ENCODE data around the gene FOXK2.

The FOXK2 gene

DNA sequence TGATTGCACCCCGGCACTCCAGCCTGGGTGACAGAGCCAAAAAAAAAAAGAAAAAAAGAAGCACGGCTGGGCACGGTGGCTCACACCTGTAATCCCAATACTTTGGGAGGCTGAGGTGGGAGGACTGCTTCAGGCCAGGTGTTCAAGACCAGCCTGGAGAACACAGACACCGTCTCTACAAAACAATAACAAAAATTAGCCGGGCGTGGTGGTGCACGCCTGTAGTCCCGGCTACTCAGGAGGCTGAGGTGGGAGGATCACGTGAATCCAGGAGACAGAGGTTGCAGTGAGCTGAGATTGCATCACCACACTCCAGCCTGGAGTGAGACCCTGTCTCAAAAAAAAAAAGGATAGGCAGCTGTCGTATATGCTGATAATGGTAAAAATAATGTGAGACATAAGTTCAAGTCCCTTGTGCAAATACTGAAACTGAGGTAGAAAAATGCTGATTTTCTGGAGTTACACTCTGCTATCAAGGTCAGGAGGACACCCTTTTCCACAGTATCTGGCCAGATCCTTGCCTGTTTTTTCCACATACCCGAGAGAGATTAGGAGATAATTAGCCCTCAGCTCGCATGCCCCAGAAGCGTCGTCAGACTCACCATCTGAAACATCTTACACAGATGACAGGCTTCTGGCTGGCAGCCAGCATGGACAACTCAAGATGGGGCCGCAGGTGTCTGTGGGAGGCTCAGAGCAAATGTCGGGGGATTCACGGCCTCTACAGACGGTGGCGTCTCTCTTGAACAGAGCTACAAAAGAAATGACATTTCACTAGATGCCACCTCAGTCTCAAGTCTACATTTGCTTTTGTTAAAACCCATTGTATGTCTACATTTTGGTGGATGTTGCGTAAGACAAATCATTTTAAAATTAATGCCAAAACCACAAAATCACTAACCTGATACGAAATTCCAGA is 91.9 kb downstream of the FOXK2 start:
- no peak for DNase-seq

DNA sequence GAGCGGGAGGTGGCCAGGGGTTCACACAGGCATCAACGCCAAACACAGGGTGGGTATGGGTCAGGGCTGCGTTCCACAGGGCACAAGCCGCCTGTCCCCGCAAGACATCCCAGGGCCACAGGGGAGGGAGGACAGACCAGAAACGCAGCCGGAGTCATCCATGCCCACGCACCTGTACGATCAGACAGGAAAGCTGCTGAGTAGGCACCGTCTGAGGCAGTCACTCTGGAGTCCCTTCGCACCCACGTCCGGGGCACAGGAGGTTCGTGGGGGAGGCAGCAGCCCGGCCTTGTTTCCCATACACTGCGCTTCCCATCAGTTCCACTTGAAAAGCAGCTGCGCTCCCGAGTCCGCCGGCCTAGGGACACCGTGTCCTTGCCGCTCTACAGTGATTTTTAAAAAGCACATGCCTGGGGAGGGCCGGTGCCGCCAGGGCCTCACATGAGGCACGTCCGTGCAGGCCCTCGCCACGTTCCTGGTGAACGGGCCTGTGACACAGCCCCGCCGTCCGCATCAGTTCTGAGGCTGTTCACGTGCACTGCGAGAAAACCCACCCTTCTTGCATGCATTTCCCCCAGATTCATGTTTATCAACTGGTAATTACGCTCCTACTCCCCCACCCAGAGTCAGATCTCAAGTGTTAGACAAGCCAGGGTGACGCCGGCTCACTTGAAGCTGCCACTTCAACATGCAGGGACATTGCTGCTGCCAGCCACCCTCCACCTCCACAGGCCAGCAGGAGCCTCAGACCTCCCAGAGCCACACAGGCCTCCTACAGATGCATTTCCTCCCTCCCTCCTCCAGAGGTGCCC is 94.0 kb downstream of the FOXK2 start:
- no peak for DNase-seq

DNA sequence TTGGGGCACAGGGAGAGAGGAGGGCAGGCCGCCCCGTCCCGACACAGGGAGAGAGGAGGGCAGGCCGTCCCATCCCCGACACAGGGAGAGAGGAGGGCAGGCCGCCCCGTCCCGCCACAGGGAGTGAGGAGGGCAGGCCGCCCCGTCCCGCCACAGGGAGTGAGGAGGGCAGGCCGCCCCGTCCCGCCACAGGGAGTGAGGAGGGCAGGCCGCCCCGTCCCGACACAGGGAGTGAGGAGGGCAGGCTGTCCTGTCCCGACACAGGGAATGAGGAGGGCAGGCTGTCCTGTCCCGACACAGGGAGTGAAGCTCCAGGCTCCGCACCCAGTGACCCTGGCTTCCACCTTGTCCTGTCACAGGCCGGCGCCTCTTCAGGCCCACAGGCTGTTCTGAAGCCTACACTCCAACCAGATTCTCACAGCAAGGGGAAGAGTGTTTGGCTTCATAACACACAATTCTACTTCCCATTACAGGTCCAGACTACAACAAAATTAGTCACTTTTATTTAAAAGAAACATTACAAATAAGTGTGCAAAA is 94.6 kb downstream of the FOXK2 start:
- no peak for DNase-seq

DNA sequence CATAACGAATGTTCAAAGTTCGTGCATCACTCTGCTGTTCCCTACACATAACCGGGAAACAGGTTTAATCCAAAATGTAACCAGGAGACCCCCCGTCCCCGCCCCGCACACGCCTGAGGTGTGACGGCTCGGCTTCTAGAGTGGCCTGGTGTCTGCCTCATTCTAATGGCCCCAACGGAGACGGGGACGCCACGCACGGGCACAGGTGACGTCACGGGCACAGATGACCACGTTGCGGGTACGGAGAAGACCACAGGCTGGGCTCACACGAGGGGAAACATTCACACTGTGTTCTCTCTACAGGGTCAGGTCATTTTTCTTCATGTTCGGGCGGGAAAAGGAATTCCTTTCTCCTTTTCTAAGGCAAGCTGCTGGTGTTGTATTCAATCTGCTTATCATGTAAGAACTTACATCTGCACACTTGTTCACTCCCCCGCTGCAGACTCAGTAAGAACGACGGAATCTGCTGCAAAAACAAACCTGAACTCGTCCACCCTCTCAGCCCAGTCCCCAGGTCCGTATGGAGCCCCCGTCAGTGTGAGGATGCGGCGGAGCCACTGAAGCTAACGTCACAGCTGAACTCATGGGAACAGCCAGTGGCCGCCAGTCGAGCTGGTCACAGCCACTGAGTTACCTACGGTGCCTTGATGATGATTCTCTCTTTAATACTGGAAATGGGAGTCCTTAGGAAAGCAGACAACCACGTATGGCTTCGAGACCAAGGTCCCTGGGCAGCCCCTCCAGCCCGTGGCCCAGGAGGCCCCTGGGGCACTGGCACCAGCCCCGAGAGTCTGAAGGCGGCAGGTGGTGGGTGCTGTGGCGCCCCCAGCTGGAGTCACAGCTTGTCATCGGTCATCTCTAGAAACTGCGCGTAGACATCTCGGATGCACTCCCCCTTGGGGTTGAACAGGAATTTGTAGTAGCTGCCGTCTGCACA is 95.8 kb downstream of the FOXK2 start:
- DNase-seq, result no peak

DNA sequence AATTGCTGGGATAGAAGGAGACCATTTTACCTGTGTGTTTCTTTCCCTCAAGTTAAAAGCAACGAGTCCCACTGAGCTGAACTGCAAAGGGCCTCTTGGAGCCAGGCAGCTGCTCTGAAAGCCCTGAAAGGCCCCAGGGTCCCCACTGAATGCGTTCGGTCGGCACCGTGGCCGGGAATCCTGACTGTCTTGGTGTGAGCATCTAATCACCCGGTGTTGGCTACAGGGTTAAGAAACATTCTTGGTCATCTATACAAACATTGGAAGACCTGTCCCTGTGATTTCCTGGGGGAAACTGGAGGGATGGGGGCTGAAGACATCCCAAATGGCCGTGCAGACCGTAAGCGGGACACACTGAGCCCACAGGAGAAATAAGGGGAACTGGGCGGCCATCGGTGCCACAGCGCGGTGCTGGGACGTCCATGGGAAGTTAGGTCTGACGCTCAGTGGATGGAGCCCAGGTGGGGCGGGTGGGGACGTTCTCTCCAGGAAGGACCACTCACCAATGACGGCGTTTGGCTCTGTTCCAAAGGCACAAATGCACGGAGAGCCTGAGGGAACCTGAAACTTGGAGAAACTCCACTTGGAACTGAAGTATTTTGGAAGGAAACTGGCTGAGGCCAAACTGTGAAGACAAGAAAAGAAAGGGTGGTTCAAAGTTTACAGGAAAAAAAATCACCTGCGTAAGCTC is 96.6 kb downstream of the FOXK2 start:
- DNase-seq, result no peak

DNA sequence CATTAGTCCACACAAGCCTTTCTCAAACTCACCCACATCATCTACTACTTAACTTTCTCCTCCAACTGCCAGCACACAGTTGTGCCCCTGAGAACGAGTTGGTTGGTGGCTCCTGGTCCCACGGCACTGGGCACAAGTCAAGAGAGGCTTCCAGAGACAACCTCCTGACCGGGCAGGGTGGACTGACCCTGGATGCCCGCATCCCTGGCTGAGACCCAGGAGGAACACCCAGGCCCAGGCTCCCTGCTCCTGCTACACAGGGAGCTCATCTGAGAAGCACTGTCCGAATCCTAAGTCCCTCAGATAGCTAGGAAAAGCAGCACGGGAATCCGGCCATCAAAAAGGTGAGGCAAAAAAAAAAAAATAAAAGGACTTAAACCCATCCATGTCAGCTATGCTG is 99.7 kb downstream of the FOXK2 start:
- no peak for DNase-seq

DNA sequence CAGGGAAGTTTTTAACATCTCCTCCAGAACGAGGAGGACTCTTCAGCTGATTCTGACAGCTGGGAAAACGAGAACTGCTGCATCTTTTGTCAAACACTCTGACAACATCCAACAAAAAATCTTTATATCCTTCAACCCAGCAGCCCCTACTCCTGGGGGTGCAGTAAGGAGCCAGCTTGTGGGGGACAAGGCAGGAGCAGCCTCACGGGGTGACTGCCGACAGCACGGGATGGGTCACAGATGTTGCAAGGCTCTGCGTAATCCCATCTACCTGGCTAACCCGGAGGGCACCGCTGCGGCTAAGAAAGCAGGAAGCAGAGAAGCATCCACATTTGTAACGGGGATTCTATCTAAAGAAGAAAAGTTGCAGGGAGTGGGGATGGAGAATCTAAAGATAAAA is 100.1 kb downstream of the FOXK2 start:
- DNase-seq, result no peak

DNA sequence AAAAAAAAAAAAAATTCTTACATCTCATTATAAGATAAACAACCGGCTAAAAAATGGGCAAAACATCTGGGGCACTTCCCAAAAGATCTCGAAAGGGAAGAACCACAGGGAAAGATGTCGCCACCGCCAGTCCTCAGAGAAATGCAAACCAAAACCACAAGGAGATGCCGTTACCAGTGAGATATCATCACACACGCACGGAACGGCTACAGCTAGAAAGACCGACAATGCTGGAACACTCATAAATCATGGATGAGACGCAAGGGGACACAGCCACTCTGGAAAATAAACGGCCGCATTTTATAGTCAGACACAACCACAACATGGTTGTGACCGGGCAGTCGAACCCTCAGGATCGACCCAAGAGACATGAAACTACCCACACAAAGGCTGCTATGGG is 104.2 kb downstream of the FOXK2 start:
- DNase-seq, result no peak

DNA sequence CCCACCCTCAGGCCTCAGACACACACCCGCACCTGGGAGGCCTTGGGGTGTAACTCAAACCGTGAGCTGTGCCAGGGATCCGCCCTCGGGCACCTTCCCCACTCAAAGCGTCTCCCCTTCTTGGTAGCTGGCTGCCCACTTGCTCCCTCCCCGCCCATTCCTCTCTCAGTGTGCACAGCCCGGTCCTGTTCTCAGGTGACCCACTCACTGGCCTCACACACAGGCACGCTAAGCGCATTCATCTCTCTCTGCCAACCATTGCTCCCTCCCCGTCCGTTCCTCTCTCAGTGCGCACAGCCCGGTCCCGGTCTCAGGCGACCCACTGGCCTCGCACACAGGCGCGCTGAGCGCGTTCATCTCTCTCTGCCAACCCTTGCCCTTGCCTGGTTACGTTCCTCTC is 107.9 kb downstream of the FOXK2 start:
- no peak for DNase-seq

DNA sequence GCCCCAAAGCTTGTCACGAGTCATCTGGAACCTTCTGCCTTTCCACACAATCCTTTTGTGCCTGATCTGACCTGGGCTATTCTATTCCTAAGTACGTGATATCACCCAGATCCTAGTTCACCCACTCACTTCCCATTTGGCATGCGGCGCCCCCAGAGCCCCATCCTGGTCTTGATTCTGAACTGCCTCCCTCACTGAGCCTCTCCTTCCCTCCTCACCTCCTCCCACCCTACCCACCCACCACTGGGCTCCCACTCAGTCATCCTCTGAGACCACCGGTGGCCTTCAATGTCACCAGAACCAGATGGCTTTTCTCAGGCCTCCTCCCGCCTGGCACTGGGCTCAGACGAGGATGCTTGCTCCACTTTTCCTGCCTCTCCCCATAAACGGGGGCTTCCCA is 110.2 kb downstream of the FOXK2 start:
- DNase-seq, result no peak

DNA sequence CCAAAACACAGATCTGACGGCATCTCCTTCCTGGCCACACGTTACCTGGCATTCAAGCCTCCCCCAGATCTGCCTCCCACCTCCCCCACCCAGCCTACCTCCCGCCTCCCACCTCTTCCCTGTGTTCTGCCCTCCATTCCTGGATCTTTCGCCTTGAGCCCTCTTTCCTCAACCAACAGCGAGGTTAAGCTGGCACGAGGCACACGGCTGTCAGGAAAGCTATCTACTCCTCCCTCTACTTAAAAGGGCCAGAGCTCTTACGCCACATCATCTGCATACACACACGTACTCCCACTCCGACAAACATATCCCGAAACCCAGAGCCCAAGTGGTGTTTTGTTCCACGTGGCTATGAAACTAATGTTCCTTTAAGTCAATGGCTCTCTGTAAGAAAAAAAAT is 110.7 kb downstream of the FOXK2 start:
- DNase-seq, result no peak

DNA sequence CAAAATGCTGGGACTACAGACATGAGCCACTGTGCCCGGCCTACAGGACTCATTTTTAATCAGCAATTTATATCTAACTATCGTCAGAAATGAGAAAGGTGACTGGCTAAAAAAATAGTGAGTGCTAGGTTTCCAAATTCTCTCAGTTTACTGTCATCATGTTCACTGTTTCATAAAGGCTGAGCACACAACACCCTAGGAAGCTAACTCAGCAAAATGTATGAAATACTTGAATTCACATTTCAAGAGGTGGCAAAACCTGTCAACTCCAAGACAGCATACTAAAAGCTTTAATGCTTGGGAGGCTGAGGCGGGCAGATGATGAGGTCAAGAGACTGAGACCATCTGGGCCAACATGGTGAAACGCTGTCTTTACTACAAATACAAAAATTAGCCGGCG is 112.0 kb downstream of the FOXK2 start:
- no peak for DNase-seq

DNA sequence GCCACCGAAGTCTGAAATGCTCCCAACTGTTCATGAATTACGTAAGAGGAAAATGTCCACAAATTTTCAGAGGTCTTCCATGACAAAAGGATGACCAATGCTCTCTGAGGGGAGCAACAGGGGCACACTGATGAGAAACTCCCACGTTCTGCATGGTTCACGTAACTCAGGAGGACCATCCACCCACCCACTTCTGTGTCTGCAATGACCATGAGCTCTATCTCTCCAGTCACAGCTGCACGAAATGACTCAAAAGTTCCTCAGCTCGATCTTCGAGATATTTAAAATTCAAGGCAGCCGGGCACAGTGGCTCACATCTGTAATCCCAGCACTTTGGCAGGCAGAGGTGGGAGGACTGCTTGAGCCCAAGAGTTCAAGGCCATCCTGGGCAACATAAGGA is 112.9 kb downstream of the FOXK2 start:
- no peak for DNase-seq

DNA sequence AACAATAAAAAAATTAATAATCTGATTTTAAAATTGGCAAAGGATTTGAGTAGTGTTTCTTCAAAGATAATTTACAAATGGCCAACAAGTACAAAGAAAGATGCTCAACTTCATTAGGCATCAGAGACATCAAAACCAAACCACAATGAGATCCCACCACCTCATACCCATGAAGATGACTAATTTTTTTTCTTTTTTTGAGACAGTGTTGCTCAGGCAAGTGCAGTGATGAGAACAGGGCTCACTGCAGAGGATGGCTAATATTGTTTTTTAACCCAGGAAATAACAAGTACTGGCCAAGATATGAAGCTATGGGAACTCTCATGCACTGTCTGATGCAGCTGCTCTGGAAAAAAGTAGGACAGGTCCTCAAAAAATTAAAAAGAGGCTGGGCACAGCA is 113.8 kb downstream of the FOXK2 start:
- DNase-seq, result no peak

DNA sequence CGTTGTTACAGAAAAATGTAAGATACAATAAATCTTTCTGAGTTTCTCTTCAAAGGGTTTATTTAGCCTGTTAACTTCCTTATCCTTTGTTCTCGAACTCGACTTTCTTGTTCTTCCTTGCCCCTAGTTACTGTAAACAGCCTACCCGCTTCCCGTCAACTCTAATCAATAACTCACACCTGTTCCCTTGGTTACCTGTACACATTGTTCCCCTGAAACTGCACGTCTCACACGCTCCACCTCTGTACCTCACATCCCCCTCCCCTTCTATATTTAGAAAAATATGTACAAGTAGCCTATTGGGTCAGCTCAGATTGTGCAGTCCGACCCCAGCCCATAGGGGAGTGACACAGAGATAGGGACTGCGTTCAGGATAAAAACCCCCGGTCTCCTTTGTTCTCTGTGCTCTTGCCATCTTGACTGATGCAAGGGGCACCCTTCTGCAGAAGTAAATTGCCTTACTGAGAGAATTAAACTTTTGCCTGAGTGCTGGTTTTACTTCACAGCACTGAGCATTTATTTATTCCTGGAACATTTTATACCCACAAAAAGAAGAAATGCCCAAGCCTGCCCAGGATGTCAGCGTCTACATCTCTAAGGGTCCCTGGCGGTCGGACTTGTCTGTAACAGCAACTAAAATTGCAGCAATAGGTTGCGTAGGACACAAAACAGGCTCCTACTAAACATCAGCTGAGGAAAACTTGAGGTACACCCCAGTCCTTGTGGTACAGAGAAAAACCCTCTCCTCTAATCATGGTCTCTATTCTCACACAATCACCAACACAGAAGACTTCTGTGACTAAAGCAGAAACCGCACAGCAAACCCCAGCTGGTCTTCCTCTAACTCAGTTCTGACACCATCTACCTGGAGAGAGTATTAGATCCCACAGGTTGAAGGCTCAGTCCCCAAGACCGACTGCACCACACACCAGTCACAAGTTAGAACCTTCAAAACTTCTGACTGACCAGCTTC is 117.4 kb downstream of the FOXK2 start:
- DNase-seq, result no peak

DNA sequence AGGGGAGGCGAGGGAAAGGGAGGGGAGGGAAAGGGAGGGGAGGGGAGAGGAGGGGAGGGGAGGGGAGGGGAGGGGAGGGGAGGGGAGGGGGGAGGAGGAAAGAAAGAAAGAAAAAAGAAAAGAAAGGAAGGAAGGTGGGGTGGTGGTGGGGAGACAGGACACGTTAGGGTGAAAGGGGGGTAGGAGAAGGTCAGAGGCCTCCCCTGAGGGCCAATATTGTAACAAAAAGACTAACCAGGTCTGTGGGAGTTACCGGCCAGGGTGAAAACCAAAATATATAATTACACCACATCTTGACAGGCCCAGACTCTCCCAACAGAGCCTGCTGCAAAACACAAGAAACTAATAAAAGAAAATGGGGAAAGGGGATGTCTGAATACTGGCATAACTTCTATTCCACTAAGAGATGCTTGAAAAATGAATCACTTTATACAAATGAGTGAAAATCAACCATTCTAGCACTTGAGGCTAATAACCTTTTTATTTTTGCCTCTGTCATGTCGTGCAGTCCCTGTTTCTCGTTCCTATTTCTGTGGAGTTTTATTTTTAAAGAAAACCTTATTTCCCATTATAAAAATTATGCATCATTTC is 118.7 kb downstream of the FOXK2 start:
- DNase-seq, result no peak

DNA sequence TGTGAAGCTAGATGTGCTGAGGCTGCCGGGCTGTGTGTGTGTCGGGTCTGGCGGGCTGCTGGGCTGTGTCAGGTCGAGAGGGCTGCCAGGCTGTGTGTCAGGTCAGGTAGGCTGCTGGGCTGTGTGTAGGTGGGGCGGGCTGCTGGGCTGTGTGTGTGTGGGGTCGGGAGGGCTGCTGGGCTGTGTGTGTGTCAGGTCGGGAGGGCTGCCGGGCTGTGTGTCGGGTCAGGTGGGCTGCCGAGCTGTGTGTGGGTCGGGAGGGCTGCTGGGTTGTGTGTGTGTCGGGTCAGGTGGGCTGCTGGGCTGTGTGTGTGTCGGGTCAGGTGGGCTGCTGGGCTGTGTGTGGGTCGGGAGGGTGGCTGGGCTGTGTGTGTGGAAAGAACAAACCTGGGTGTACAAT is 120.1 kb downstream of the FOXK2 start:
- DNase-seq, result no peak

DNA sequence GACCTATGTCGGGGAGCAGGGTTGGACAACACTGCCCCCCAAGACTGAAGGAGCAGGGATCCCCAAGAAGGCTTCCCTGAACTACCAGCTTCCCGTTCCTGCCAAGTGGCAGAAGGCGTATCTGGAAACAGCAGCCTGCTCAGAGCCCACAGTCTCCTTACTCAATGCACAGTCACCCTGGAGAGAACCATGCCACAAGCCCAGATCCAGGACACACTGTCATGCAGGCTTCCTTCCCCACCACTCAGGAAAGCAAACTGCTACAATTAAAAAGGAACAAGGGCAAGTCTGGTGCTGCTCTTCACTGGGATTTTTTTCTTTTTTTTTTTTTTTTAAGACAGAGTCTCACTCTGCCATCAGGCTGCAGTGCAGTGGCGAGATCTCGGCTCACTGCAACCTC is 120.5 kb downstream of the FOXK2 start:
- no peak for DNase-seq

DNA sequence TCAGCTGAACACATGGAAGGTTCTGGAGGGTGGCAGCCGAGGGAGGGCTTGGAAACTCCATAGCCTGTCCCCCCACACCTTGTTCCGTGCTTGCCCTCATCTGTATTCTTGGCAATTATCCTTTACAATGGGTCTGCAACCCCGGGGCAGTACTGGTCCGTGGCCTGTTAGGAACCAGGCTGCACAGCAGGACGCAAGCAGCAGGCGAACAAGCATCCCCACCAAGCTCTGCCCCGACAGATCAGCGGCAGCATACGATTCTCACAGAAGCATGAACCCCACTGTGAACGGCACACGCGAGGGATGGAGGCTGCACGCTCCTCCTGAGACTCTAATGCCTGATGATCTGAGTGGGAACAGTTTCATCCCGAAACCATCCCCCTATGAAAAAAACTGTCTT is 122.5 kb downstream of the FOXK2 start:
- no peak for DNase-seq

DNA sequence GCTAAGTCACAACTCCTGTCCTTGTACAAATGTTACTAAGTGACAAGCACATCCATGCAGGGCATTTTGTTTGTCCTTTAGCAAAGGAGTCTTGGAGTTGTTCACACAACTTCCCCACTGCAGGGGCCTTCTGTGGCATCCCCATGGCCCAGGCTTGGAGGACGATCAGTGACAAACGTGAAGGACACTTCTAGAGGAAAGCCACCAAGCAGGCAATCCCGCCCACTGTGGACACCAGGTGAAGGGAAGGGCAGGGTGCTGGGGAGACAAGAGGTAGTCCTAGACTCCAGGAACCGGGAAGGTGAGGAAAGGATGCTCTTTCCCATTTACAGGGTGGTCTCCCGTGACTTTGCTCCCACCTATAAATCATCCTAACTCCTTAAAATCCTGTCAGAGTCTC is 124.6 kb downstream of the FOXK2 start:
- DNase-seq, result no peak

DNA sequence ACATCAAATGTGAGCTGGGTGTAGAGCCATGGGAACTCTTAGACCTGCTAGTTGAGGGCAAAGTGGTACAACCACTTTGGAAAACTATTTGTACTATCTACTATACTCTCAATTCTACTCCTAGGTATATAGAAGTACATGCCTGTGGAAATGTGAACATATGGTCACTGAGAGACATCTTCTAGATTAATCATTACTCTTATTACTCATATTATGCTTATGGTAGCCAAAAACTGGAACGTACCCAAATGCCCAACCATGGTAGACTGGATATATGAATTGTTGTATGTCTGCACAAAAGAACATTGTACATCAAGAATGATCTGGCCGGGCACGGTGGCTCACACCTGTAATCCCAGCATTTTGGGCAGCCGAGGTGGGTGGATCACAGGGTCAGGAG is 126.0 kb downstream of the FOXK2 start:
- DNase-seq, result no peak

All from CD4-positive, alpha-beta T cell treated with Interleukin-17A for 1 hour (primary cell).